Progenitor cell of endocrine pancreas (in vitro differentiated cells): ENCODE measurements around the gene UBXN11. TPM values are rescaled to one million over a fixed set of nuclear protein-coding genes. Genes with fewer than 3 reads are reported as not detected.

Source experiments
- DNase-seq: peaks from one replicate; pipeline ENCODE4 v3.0.0; 2021; ENCODE audit warnings: low spot score; ENCODE audit not compliant: unreplicated experiment
- H3K27ac Mint-ChIP-seq: 2 replicates; pipeline ENCODE4 v1.8.0; 2021; ENCODE audit warnings: mild to moderate bottlenecking, moderate library complexity, mixed read lengths
- H3K27me3 Mint-ChIP-seq: 2 replicates; pipeline ENCODE4 v1.8.0; 2021; ENCODE audit warnings: mixed read lengths
- H3K36me3 Mint-ChIP-seq: 2 replicates; pipeline ENCODE4 v1.8.0; 2022; ENCODE audit warnings: mixed read lengths; ENCODE audit not compliant: insufficient read depth
- H3K4me1 Mint-ChIP-seq: 2 replicates; pipeline ENCODE4 v1.8.0; 2021; ENCODE audit warnings: low read depth, mixed read lengths
- H3K4me3 Mint-ChIP-seq: 2 replicates; pipeline ENCODE4 v1.8.0; 2021; ENCODE audit warnings: low read depth, mild to moderate bottlenecking, moderate library complexity, mixed read lengths
- H3K9me3 Mint-ChIP-seq: 2 replicates; pipeline ENCODE4 v1.8.0; 2021; ENCODE audit warnings: low read depth, mixed read lengths
- CTCF ChIP-seq: fragments of 200-600 bp; sonication (generic); IDR thresholded peaks from one replicate; pipeline ENCODE4 v1.5.0; 2021; ENCODE audit warnings: antibody characterized with exemption, mild to moderate bottlenecking; ENCODE audit not compliant: unreplicated experiment
- total RNA-seq: library from RNA; stranded (reverse); gene quantifications from 2 replicates; pipeline ENCODE4 v1.2.1, GENCODE V29; 2021

UBXN11 gene
- total RNA-seq, 1 donor from 2014 or later, result 48.9 TPM

- Mint-ChIP-seq H3K27ac (no peak overlapping the region), H3K27me3 (no peaks in the 10 kb centered on the region), H3K4me3 (no peak overlapping the region), H3K36me3 (peaks cover 3% of the 10 kb centered on the region), H3K4me1 (peaks cover 1% of the 10 kb centered on the region), H3K9me3 (no peaks in the 10 kb centered on the region)
- DNase-seq, result no peak
- TF ChIP-seq CTCF, result no peak
Observed at GRCh38 chr1:26288311-26288941, 18.0 kb downstream of the UBXN11 start.

DNA sequence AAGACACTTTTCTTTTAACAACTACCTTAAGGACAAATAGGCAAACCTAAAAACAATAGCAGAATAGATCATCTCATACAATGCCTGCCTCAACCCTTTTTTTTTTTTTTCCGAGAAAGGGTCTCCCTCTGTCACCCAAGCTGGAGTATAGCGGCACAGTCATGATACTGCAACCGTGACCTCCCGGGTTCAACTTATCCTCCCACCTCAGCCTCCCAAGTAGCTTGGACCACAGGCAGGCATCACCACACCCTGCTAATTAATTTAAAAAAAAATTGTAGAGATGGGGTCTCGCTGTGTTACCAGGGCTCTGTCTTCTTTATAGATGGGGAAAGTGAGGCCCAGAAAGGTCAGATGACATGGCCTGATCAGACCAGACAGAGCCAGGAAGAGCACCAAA, 18.6 kb downstream of the UBXN11 start:
- Mint-ChIP-seq H3K27ac (no peak overlapping the region), H3K4me1 (peaks cover 1% of the 10 kb centered on the region), H3K27me3 (no peaks in the 10 kb centered on the region), H3K36me3 (peaks cover 3% of the 10 kb centered on the region), H3K9me3 (no peaks in the 10 kb centered on the region), H3K4me3 (no peak overlapping the region)
- no peak for TF ChIP-seq CTCF
- DNase-seq, result no peak

GRCh38 chr1:26287033-26287711, 19.3 kb downstream of the UBXN11 start:
- H3K4me1 Mint-ChIP-seq, result peaks cover 1% of the 10 kb centered on the region
- H3K27ac Mint-ChIP-seq, result peak overlapping the region; percentile 15
- H3K9me3 Mint-ChIP-seq, result no peaks in the 10 kb centered on the region
- no peak for DNase-seq
- no peaks in the 10 kb centered on the region for H3K27me3 Mint-ChIP-seq
- TF ChIP-seq CTCF, result no peak
- peaks cover 3% of the 10 kb centered on the region for H3K36me3 Mint-ChIP-seq
- H3K4me3 Mint-ChIP-seq, result no peak overlapping the region

GRCh38 chr1:26286064-26286416, 20.4 kb downstream of the UBXN11 start:
- no peaks in the 10 kb centered on the region for H3K9me3 Mint-ChIP-seq
- no peak overlapping the region for H3K27ac Mint-ChIP-seq
- peaks cover 3% of the 10 kb centered on the region for H3K36me3 Mint-ChIP-seq
- H3K4me3 Mint-ChIP-seq, result no peak overlapping the region
- peaks cover 6% of the 10 kb centered on the region for H3K4me1 Mint-ChIP-seq
- no peak for DNase-seq
- no peak for TF ChIP-seq CTCF
- no peaks in the 10 kb centered on the region for H3K27me3 Mint-ChIP-seq

GRCh38 chr1:26285366-26286063, 20.9 kb downstream of the UBXN11 start:
- DNase-seq, result peak; percentile 38
- H3K36me3 Mint-ChIP-seq, result peaks cover 3% of the 10 kb centered on the region
- H3K27me3 Mint-ChIP-seq, result no peaks in the 10 kb centered on the region
- H3K27ac Mint-ChIP-seq, result no peak overlapping the region
- H3K9me3 Mint-ChIP-seq, result no peaks in the 10 kb centered on the region
- no peak overlapping the region for H3K4me3 Mint-ChIP-seq
- peak; percentile 57 for TF ChIP-seq CTCF
- H3K4me1 Mint-ChIP-seq, result peaks cover 9% of the 10 kb centered on the region
